SIG-M5 treated with dmso at 0.1 percent for 504 hours (cell line): ENCODE results near the gene KPNA3.
A peak's percentile ranks its signal among the peaks of the same experiment; 100 is the strongest.

Experiments used
- DNase-seq: peaks from one replicate; lab custom pipeline; 2025; ENCODE audit not compliant: unreplicated experiment; lab: John Stamatoyannopoulos, UW

The KPNA3 gene

DNA sequence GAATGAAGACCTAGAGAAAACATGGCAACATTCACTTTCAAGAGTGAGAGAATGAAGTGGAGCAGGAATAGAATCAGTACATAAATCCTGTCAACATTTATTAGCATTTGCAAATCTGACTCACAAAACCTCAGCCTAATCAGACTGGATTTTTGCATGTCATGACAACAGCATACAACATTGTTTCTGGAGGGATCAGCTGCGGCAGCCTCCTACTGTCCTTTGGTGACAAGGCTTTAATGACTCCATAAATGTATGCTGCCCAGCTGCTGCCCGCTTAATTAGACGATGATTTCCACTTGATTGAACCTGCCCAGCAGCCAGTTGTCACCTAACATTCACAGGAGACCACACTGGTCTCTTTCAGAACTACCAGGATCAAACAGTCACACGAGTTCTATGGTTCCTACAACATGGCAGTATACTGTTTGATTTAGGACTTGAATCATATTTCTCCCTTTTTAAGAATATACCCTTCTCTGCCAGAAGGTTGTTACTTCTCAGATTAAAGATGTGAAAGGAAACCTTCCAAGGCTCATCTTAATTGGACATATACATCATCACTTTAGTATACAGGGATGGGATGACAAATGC is 110.5 kb downstream of the KPNA3 start:
- DNase-seq = no peak

DNA sequence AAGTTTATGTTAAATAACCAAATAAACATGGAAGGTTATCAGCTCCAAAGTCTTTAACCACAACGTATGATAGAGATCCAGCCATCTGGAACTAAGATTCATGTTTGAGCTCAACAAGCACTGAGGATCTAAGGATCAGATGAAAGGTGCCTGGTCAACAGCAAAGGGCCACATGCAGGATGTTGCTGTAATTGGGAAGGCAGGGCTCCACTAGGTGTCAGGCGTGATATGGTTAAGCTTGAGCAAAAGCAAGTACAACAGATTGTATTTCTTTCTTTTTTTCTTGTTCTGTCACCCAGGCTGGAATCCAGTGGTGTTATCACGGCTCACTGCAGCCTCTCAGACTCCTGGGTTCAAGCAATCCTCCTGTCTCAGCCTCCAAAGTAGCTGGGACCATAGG is 113.2 kb downstream of the KPNA3 start:
- DNase-seq = no peak

DNA sequence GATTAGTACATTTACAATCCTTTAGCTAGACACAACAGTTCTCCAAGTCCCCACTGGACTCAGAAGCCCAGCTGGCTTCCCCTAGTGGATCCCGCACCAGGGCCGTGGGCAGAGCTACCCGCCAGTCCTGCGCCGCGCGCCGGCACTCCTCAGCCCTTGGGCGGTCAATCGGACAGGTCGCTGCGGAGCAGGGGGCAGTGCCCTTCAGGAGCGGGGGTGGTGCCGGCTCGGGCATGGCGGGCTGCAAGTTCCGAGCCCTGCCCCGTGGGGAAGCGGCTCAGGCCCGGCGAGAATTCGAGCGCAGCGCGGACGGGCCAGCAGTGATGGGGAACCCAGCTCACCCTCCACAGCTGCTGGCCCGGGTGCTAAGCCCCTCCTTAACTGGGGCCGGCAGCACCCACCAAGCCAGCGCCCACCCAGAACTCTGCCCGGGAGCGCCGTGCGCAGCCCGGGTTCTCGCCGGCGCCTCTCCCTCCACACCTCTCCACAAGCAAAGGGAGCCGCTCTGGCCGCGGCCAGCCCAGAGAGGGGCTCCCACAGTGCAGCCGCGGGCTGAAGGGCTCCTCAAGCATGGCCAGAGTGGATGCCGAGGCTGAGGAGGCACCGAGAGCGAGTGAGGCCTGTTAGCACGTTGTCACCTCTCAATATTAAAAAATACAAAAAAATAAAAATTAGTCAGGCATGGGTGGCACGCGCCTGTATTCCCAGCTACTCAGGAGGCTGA is 114.1 kb downstream of the KPNA3 start:
- no peak for DNase-seq

DNA sequence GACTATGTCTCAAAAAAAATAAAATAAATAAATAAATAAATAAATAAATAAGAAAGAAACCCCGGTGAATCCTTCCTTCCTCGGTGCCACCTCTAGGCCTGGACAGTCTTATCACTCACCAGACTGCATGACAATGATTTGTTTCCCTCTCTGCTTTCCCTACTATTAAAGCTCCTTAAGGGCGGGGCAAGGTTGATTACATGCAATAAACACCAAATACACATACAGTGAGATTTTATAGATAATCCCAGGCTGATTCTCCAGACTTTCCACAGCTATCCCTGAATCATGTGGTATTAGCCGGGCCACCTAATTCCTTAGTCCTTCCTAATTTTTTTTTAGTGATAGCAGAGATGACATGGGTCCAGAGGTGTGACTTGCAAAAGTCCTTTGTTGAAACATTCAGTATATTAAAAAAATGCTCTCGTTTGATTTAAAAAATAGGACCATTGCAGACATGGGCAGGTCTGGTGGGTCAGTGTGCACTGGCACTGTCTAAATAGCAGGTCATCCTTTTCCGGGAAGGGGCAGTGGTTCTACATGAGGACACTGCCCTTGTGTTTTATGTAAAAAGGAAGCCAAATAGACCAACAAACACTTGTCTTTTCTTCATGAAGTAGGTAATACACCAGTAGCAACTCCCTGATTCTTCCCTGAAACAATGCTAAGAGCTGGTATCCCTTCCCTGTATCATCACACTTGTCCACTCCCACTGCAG is 115.7 kb downstream of the KPNA3 start:
- DNase-seq = no peak

DNA sequence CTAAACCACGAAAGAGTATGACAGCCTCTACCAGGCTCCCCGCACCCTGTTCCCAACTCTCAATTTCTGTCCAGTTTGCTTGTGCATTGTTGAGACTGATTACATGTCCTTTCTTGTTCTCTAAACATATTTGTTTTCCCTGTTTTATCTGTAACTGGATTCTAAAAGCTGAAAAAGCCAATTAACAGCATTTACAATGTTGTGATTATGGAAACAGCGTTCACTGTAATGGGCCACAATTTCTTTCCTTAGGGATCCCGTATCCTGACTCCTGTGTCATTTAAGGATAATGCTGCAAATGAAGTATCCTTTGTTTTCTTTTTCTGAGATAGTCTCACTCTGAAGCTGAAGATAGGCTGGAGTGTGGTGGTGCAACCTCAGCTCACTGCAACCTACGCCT is 121.7 kb downstream of the KPNA3 start:
- no peak for DNase-seq

DNA sequence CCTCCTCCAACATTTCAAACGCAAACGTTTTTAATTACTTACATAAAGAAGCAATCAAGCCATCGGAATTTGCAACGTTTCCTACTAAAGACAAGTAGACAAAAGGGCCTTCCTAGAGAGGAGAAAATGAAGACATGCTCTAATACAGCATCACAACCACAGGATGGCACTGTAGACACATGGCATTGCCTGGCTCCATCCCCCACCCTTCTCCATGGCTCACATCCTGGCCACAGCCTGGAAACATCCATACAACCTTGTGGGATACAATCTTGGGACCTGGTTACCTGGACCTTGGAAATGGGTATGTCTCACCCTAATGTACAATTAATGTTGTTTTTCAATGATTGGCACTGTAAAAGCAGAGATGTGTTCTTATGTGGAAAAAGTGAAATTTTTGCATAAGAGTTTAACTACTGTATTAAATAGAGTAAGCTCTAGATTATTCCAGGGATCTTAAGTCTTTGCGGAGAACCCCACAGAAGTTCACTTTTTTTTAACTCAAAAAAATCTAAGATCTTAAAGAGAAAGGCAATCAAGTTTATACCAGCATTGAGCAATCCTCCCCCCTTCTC is 122.7 kb downstream of the KPNA3 start:
- peak; percentile 28 for DNase-seq

DNA sequence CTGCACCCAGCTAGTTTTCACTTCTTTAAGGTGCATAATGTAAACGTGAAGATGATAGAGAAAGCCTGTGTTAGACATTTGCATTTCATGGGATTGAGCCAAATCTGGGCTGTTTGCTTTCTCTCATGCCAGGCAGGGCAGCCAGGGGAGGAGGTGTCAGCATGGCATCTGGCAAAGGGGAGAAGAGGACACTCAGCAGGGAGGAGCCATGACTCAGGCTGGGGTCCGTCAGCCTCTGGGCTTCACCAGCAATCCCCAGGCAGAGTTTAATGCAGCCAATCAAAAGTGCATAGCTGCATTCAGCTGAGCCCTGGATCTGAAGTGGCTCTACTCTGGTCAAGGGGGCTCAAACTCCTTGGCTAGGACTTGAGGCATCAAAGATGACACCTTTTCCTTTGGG is 124.7 kb downstream of the KPNA3 start:
- DNase-seq = no peak

DNA sequence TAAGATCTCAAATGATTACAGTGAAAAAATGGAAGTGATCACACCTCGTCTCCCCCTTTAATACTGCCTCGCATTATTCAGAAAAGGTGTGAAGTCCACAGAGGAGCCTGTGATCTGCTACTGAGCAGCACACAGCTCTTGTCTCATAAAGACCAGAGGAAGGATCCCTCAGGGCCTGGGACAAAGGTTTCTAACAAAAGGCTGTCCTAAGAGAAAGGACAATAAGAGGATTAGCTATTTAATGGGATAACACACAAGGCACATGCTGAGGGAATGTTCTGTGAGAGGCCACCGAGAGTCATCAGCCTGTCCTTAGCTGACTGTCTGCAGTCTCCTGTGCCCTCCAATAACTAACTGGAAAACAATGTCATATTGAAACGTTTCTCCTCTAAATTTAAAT is 127.9 kb downstream of the KPNA3 start:
- DNase-seq = no peak

DNA sequence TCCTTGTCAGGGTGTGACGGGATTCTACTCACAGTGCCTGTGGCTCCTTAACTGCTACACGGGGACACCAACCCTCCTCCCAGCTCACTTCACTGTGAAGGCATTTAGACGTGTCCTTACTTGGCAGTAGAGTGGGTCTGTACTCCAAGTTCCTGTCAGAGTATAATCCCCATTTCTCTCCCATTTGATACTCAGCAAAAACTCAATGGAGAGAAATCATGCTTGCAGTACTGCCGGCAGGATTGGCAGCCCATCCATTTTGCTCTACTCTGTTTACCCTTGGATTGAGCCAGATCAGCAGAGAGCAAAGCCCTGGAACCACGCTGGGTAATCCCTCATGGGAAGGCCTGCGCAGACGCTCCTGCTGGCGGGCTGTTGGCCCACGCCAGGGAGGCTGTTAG is 135.2 kb downstream of the KPNA3 start:
- no peak for DNase-seq

DNA sequence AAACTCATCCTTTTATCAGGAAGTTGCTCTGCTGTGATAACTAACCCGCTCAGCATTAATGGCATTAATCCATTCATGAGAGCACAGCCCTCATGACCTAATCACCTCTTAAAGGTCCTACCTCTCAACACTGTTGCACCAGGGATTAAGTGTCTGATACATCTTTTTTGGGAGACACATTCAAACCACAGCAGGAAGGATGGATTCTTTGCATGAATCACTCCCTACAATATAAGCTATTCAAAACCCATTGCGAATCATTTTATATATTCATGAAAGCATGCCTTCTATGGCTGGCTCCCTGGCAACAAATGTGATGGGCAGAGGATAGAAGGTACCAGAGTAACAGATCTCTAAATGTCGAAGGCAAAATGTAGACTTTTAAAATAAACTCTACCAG is 136.6 kb downstream of the KPNA3 start:
- DNase-seq = no peak

DNA sequence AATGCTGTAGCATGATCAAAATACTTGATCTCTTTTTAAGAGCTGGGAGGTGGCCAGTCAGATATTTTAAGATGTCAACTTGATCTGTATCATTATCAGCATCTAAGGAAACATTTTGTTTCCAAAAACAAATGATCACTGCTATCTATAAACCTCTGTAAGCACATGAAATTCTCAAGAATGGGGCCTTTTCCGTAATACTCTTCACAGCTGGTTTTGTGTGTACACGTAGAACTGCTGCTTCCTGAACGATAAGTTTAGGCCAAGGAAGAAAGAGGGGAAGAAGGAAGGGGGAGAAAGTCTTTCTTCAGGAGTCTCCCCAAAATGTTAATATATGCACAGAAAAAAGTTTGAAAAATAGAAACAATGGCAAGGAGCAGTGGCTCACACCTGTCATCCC is 138.5 kb downstream of the KPNA3 start:
- DNase-seq = no peak

DNA sequence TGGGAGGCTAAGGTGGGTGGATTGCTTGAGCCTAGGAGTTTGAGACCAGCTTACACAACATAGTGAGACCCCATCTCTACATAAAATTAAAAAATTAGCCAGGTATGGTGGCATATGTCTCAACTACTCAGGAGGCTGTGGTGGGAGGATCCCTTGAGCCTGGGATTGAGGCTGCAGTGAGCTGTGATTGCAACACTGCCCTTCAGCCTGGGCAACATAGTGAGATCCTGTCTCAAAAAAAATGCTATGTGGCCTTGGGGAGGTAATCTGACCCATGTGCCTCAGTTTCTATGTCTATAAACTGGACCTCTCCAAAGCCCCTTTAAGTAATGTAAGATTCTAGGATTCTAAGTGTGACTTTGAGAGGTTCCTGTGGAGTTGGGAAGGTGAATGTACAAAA is 139.0 kb downstream of the KPNA3 start:
- no peak for DNase-seq

DNA sequence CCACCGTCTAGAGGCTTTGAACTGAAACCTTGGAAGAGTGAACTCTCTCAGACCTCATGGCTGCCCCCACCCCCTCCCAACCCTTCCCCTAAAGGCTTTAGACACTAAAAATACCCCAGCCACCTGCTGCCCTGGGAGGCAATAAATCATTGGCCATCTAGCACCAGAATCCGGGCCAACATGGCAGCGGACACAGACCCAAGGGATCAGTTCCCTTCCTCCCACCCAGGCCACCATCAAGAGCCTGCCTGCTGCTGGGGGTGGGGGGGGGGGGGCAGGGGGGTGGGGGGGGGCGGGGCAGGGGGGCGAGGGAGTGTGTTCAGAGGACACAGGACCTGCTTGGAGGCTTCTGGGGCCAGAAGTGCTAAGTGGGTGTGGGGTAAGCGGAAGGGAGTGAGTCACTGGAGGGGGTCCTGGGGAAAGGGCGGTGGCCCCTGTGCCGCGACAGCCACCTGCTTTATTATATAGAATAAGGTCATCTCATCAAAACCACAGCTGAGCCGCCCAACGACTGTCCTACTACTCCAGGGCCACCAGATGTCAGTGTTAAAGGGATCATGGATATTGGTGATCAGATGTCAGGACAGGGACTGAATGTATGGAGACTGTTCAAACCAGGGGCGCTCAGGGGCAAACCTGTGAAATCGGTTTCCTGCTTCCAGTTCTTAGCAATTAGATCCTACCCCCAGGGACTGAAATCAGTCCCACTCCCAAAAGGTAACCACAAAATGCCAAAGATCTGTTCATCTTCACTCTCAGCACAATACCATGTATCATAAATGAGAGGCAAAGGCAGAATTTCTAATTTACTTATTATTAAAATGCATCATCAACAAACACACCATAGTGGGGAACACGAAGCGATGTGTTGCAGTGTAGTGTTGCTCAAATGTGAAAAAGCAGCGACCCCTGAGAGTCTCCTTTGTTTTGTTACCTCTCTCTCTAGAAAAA is 139.9 kb downstream of the KPNA3 start:
- DNase-seq = peak; percentile 75

DNA sequence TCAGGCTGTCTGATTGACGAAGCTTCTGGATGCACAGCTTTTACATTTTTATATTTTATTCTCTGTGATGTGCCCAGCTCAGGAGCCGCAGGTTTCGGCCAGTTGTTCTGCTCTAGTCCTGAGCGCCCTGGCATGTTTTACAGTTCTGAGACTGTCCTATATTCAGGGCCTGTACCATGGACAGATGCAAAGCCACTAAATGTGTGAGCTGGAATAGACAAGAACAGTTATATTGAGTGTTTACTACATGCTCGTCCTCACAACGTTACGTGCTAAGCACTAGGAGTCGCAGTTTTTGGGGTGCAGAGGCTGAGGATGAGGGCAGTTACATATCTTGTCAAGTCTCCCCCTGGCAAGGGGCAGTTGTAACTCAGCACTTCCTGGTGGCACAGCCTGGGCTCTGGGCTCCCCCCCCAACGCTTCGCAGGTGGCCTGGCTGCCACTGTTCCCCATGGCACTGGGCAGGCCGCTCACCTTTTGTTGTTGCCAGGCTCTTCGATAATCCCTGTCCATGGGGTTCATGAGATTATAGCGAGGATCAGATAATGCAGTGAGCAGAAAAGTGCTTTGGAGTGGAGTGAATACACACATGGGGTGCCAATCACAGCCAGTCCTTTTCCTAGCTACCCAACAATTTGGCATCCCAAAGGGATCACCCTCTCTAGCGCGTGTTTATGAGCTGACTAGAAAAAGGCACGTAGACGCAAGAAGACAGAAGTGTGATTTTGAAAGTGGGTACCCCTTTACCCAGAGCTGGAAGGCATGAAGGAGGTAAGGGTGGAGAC is 140.7 kb downstream of the KPNA3 start:
- no peak for DNase-seq

DNA sequence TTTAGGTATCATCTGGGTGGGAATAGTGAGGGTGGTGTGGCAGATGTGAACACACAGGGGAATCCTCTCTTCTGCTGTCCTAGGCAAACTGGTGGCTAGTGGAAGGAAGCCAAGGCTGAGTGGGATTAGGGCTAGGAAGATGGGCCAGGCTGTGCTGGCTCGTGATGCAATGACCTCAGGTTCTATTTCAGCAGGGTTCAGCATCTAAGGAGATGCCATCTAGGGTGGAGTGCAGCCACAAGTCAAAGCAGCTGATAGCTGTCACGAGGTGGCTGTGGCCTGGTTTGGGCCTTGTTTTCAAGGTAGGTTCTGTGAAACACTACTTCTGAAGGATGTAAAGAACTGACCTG is 142.5 kb downstream of the KPNA3 start:
- DNase-seq = no peak
